UCSD-AML1 (cell line): ENCODE measurements around the gene INMT.

ENCODE experiments used
- DNase-seq: peaks from one replicate; lab custom pipeline; 2025; ENCODE audit not compliant: unreplicated experiment; lab: John Stamatoyannopoulos, UW

Gene INMT

DNA sequence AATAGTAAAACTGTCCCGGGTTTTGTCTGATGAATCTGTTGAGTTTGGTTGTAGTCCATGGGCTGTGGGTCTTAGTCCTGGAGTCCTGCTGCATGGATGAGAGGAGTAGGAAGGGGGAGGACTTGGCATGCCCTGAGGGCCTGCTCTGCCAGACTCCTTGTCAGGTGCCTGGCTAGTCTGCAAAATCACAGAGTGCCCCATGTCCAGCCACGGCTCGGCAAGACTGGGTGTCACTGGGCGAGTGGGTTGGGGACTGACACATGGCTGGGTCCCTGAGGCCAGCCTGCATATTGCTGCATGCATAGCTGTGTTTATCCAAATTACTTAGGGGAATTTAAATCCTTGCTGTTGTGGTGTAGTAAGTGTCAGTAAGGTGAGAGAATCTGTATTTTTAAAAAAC lies 29.0 kb downstream of the INMT start:
- DNase-seq, result no peak

GRCh38 chr7:30782690-30783089 lies 30.8 kb downstream of the INMT start:
- no peak for DNase-seq

DNA sequence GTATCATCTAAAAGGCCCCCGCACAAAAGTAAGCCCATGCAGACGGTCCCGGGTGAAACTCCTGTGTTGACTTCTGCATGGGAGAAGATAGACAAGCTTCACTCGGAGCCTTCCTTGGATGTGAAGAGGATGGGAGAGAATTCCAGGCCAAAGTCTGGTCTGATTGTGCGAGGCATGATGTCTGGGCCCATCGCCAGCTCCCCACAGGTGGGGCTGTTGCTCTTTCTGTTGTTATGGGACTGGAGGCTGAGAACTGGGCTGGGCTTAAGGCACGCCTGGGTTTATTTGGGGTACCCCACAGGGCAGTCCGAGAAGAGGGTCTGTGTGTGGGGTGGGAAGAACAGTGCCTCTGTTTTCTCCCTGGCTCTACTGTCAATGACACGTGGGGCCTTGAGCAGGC lies 33.9 kb downstream of the INMT start:
- no peak for DNase-seq

GRCh38 chr7:30787486-30787885 lies 35.6 kb downstream of the INMT start:
- no peak for DNase-seq

- no peak for DNase-seq
Observed at GRCh38 chr7:30788640-30789333, 36.9 kb downstream of the INMT start.

- DNase-seq, result no peak
Observed at GRCh38 chr7:30789334-30789711, 37.4 kb downstream of the INMT start.

GRCh38 chr7:30790356-30790755 lies 38.4 kb downstream of the INMT start:
- no peak for DNase-seq

DNA sequence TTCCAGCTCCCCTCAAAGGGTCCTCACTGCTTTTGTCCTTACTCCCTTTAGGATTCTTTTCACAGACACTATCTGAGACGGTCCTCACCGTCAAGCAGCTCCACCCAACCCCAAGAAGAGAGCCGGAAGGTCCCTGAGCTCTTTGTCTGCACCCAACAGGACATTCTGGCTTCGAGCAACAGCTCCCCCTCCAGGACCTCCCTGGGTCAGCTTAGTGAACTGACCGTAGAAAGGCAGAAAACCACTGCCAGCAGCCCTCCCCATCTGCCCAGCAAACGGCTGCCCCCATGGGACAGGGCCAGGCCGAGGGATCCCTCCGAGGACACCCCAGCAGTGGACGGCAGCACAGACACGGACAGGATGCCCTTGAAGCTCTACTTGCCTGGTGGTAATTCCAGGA lies 39.2 kb downstream of the INMT start:
- no peak for DNase-seq

DNA sequence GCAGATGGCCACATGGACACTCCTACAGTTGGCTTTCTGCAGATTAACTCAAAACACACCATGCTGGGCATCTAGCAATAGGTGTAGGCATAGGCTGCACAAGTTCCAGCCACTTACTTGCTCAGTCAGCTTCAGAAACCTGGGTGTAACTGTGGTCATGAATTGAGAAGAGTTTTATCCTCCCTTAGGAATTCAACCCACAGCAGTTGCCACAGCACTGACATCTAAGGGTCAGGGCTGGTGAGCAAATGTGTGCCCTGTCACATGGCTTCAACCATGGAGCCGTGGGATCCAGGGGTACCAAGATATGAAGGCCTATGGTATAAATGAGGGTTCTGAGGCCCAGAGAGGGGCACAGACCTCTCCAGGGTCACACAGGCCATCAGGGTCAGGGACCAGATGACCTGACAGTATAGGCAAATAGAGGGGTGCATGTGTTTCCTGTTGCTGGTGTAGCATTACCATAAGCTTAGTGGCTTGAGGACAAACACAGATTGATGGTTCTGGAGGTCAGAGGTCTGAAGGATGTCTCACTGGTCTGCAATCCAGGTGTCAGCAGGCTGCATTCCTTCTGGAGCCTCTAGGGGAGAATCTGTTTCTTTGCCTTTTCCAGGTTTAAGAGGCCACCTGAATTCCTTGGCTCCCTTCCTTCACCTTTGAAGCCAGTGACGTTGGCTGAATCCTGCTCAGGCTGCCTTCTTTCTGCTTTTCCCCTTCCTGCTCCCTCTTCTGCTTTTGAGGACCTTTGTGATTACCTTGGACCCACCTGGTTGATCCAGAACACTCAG lies 43.4 kb downstream of the INMT start:
- no peak for DNase-seq

DNA sequence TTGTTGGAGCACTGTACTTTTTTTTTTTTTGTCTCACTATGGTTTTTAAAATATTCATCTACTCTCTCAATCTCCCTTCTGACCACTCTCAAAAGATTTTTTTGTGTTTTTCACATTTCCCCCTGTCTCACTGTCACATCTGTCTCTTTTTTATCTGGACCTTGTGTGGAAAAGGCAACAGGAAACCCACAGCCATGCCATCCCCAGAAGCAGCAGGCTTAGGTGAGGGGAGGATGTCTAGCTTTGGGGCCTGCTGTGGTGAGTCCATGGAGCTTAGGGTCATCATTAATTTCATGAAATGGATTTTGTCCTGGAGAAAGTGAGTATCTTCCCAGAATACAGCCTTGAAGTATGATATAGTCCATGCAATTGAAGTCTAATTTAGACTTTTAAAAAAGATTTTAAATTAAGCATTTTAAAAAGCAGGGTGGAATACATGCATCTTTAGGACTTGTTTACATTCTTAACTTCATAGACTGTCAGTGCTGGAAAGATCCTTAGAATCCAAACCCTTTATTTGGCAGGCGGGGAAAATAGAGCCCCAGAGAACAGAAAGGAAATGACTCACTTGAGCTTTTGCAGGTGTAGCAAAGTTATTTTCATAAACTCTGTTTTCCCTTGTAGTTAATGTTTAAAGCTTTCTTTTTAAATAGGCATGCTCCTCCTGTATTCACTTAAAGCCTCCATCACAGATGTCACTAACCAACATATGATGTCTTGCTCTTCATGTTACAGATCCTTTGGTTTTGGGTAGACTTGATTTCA lies 44.4 kb downstream of the INMT start:
- DNase-seq, result no peak

- no peak for DNase-seq
Observed at GRCh38 chr7:30797176-30798040, 45.5 kb downstream of the INMT start.

- no peak for DNase-seq
Observed at GRCh38 chr7:30799206-30799975, 47.5 kb downstream of the INMT start.

- no peak for DNase-seq
Observed at GRCh38 chr7:30799976-30800661, 48.2 kb downstream of the INMT start.

DNA sequence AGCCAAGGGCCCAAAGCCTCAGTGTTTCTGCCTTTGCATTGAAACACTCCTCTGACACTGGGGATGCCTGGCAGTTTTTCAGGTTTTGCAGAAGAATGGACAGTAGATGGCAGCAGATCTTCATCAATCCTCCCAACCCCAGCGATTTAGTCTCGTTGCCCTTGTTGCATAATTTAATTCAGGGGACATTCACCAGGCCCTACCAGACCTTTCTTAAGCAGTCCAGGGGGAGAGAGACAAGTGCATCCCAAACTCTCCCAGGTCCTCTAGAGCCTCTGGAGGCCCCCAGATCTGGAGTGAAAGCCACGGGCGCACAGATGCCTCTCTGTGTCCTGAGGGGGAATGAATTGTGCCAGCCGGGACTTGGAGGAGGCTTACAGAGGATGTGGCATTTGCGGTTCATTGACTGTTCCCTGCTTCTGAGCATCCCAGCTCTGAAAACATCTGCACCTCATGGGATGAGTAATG lies 48.9 kb downstream of the INMT start:
- DNase-seq, result no peak

GRCh38 chr7:30802812-30803211 lies 50.9 kb downstream of the INMT start:
- DNase-seq, result no peak

DNA sequence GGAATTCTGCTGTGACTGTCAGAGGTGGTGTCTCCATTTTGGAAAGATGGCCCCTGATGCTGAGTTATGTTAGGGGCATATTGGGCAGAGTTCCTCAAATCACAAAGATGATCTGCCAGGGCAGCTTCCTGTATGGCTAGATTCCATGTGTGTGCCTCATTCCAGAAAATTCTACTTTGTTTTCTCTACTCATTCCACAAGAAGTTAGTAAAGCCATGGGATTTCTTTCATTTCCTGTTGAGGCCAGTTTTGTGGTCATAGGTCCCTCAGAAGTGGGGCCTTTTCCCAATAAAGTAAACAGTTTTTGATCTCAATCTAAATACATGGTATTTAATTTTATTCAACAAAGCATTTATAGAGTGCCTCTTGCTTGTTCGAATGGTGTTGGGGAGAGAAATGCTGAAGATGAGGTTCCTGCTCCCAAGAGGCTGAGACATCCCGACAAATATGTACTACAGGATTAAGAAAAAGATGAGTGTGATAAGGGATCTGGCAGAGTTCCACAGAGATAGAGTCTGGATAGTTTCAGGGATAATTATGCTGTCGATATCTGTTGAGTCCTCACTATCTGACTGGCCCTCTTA lies 52.2 kb downstream of the INMT start:
- no peak for DNase-seq

DNA sequence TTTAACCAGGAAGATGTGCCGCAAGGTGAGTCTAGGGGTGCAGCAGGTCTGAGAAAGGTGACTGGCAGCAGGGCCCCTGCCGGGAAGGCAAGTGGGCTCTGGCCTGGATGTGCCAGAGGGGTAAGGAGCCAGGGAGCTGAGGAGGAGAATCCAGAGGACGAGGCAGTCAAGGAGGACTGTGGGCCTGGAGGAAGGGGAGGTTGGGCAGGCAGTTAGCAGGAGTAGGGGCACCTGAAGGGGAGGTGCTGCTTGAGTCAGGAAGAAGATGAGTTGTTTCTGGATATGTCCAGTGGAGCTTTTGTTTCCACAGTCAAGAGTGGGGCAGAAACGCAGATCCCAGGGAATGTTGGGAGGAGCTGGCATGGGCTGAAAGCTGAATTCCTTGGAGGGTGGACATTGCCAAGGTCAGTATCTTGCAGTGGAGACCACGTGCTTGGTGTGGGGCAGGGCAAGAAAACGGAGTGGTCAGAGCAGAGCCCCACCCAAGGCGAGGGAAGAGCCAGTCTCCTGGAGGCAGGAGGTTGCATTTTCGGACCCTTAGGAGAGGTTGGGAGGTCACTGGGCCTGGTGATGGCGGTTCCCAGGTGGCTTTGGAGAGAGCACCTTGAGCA lies 53.3 kb downstream of the INMT start:
- no peak for DNase-seq

- DNase-seq, result no peak
Observed at GRCh38 chr7:30805931-30806330, 54.0 kb downstream of the INMT start.
